ENCODE data around the gene STT3B. TPM values are rescaled to one million over a fixed set of nuclear protein-coding genes. Genes with fewer than 3 reads are reported as not detected.

The STT3B gene
- total and polyA plus RNA-seq, 8 donors, result 15.1 to 183 (median 49.1) TPM

GRCh38 chr3:31670136-31670535 lies 137.4 kb downstream of the STT3B start:
- no peak for TF ChIP-seq POLR2AphosphoS5 (IDR thresholded peaks at IDR 0.05)
- no peak for TF ChIP-seq EP300 (IDR thresholded peaks at IDR 0.05)
- TF ChIP-seq POLR2A (IDR thresholded peaks at IDR 0.05), result no peak
- TF ChIP-seq, protein P1, sequence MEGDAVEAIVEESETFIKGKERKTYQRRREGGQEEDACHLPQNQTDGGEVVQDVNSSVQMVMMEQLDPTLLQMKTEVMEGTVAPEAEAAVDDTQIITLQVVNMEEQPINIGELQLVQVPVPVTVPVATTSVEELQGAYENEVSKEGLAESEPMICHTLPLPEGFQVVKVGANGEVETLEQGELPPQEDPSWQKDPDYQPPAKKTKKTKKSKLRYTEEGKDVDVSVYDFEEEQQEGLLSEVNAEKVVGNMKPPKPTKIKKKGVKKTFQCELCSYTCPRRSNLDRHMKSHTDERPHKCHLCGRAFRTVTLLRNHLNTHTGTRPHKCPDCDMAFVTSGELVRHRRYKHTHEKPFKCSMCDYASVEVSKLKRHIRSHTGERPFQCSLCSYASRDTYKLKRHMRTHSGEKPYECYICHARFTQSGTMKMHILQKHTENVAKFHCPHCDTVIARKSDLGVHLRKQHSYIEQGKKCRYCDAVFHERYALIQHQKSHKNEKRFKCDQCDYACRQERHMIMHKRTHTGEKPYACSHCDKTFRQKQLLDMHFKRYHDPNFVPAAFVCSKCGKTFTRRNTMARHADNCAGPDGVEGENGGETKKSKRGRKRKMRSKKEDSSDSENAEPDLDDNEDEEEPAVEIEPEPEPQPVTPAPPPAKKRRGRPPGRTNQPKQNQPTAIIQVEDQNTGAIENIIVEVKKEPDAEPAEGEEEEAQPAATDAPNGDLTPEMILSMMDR (IDR thresholded peaks at IDR 0.05), result no peak
- peaks cover 0 to 9% (median 4%) of the 10 kb centered on the region in 4 donors for H3K4me1 ChIP-seq
- no peak overlapping the region for H3K4me3 ChIP-seq
- H3K36me3 ChIP-seq, result peaks cover 0 to 15% (median 4%) of the 10 kb centered on the region in 4 donors
- H3K27me3 ChIP-seq, result no peaks in the 10 kb centered on the region
- intact Hi-C loops (cut with DNase I; ENCODE audit: low total_unique reads), result no loop called here
- 27 to 64% (median 41%) methylated on average over 1 of the region's 1 CpG for WGBS, 5 donors
- DNase-seq, result peak in 1 of 2 donors; percentile 30
- H3K27ac ChIP-seq, result no peak overlapping the region
- H3K9me3 ChIP-seq, result no peaks in the 10 kb centered on the region

GRCh38 chr3:31670722-31671121 lies 138.0 kb downstream of the STT3B start:
- Histone ChIP-seq H3K4me1 (peaks cover 0 to 9% (median 4%) of the 10 kb centered on the region in 4 donors), H3K27me3 (no peaks in the 10 kb centered on the region), H3K36me3 (peaks cover 0 to 15% (median 3%) of the 10 kb centered on the region in 4 donors), H3K4me3 (no peak overlapping the region), H3K9me3 (no peaks in the 10 kb centered on the region), H3K27ac (no peak overlapping the region)
- TF ChIP-seq, protein P1 (IDR thresholded peaks at IDR 0.05), result no peak
- no peak for TF ChIP-seq POLR2A (IDR thresholded peaks at IDR 0.05)
- no peak for TF ChIP-seq POLR2AphosphoS5 (IDR thresholded peaks at IDR 0.05)
- DNase-seq, result no peak
- 80 to 89% (median 85%) methylated on average over 9 of the region's 9 CpGs for WGBS, 5 donors
- intact Hi-C loops (cut with DNase I; ENCODE audit: low total_unique reads), result no loop called here

- Histone ChIP-seq H3K4me1 (peaks cover 0 to 9% (median 4%) of the 10 kb centered on the region in 4 donors), H3K27ac (no peak overlapping the region), H3K9me3 (no peaks in the 10 kb centered on the region), H3K27me3 (no peaks in the 10 kb centered on the region), H3K4me3 (no peak overlapping the region), H3K36me3 (peaks cover 0 to 15% (median 0%) of the 10 kb centered on the region in 4 donors)
- no peak for DNase-seq
- WGBS, 5 donors, result 81 to 95% (median 85%) methylated on average over 2 of the region's 2 CpGs
- TF ChIP-seq POLR2AphosphoS5 (IDR thresholded peaks at IDR 0.05) (no peak), POLR2A (IDR thresholded peaks at IDR 0.05) (no peak), EP300 (IDR thresholded peaks at IDR 0.05) (no peak)
- TF ChIP-seq, protein P1 (IDR thresholded peaks at IDR 0.05), result no peak
- intact Hi-C loops (cut with DNase I; ENCODE audit: low total_unique reads), result no loop called here
Measured at GRCh38 chr3:31671451-31671850, 138.7 kb downstream of the STT3B start.

- Histone ChIP-seq H3K27ac (no peak overlapping the region), H3K27me3 (no peaks in the 10 kb centered on the region), H3K9me3 (no peaks in the 10 kb centered on the region), H3K36me3 (peaks cover 0 to 15% (median 0%) of the 10 kb centered on the region in 4 donors), H3K4me1 (peaks cover 0 to 9% (median 4%) of the 10 kb centered on the region in 4 donors), H3K4me3 (no peak overlapping the region)
- 63 to 83% (median 67%) methylated on average over 6 of the region's 6 CpGs for WGBS, 5 donors
- TF ChIP-seq, protein P1 (IDR thresholded peaks at IDR 0.05), result no peak
- TF ChIP-seq EP300 (IDR thresholded peaks at IDR 0.05), result no peak
- TF ChIP-seq POLR2AphosphoS5 (IDR thresholded peaks at IDR 0.05), result no peak
- no peak for TF ChIP-seq POLR2A (IDR thresholded peaks at IDR 0.05)
- intact Hi-C loops (cut with DNase I; ENCODE audit: low total_unique reads), result no loop called here
- DNase-seq, result peak in 1 of 2 donors; percentile 57
Measured at GRCh38 chr3:31671976-31672375, 139.3 kb downstream of the STT3B start.

Measured in stomach (tissue), 9 donors.